HL-60 (cell line): Measurements from ENCODE around the gene ZNRF3.

Experiments
- DNase-seq, 2 experiments: peaks; one replicate each; pipeline ENCODE4 v3.0.0-alpha.2; 2010 to 2020; ENCODE audit warnings: low read depth in 1 of 2, low spot score in 1 of 2
- H3K27ac ChIP-seq: fragments of 250-450 bp; sonication (Bioruptor Pico); replicated peaks from 2 replicates; pipeline ENCODE4 v1.5.1; 2020; ENCODE audit warnings: mild to moderate bottlenecking, moderate library complexity
- H3K27me3 ChIP-seq: fragments of 250-450 bp; sonication (Bioruptor Pico); 2 replicates; pipeline ENCODE4 v1.5.1; 2021; ENCODE audit warnings: mild to moderate bottlenecking, moderate library complexity; ENCODE audit not compliant: insufficient read depth, poor library complexity, severe bottlenecking
- H3K4me3 ChIP-seq: replicated peaks from 2 replicates; pipeline ENCODE4 v1.5.1; 2011; ENCODE audit warnings: mild to moderate bottlenecking, control low read depth, low read length; ENCODE audit not compliant: insufficient read depth
- CTCF ChIP-seq: IDR thresholded peaks from one replicate; pipeline ENCODE4 v1.5.1; 2011; ENCODE audit warnings: low read length, control low read depth, inconsistent platforms; ENCODE audit not compliant: insufficient read depth
- GABPA ChIP-seq: IDR thresholded peaks from 2 replicates; pipeline ENCODE4 v1.6.1; 2012; ENCODE audit warnings: low read depth
- POLR2AphosphoS5 ChIP-seq: IDR thresholded peaks from 2 replicates; pipeline ENCODE4 v1.6.1; 2012; ENCODE audit warnings: low read depth
- REST ChIP-seq: IDR thresholded peaks from 2 replicates; pipeline ENCODE4 v1.6.1; 2012; ENCODE audit warnings: low read depth; ENCODE audit not compliant: insufficient replicate concordance
- SPI1 ChIP-seq: IDR thresholded peaks from 2 replicates; pipeline ENCODE4 v1.6.1; 2012; ENCODE audit warnings: low read depth, mild to moderate bottlenecking, borderline replicate concordance

Gene ZNRF3

GRCh38 chr22:29098296-29098695 lies 214.9 kb downstream of the ZNRF3 start:
- TF ChIP-seq POLR2AphosphoS5 (no peak), CTCF (no peak), GABPA (no peak), REST (no peak), SPI1 (no peak)
- DNase-seq, result no peak
- Histone ChIP-seq H3K4me3 (no peak overlapping the region), H3K27ac (no peak overlapping the region), H3K27me3 (no peaks in the 10 kb centered on the region)

GRCh38 chr22:29102300-29102699 lies 218.9 kb downstream of the ZNRF3 start:
- DNase-seq, result no peak
- no peak for TF ChIP-seq POLR2AphosphoS5
- TF ChIP-seq GABPA, result no peak
- no peak for TF ChIP-seq REST
- no peak for TF ChIP-seq SPI1
- no peak for TF ChIP-seq CTCF
- H3K27ac ChIP-seq, result no peak overlapping the region

GRCh38 chr22:29103121-29103520 lies 219.7 kb downstream of the ZNRF3 start:
- Histone ChIP-seq H3K4me3 (no peak overlapping the region), H3K27me3 (no peaks in the 10 kb centered on the region), H3K27ac (no peak overlapping the region)
- DNase-seq, result no peak
- no peak for TF ChIP-seq CTCF
- TF ChIP-seq SPI1, result no peak
- TF ChIP-seq GABPA, result no peak
- no peak for TF ChIP-seq REST
- no peak for TF ChIP-seq POLR2AphosphoS5

More at GRCh38 chr22:29102300-29102699, 218.9 kb downstream of the ZNRF3 start:
- Histone ChIP-seq H3K4me3 (no peak overlapping the region), H3K27me3 (no peaks in the 10 kb centered on the region)
